Neuron (in vitro differentiated cells): ENCODE data around the gene EEF1G.

Experiments
- H2AFZ ChIP-seq: one replicate; pipeline ENCODE4 v1.6.1; 2013; ENCODE audit warnings: low read depth, mild to moderate bottlenecking, inconsistent platforms, low read length, moderate library complexity
- H3K27me3 ChIP-seq: one replicate; pipeline ENCODE4 v1.6.1; 2013; ENCODE audit warnings: low read length; ENCODE audit not compliant: insufficient read depth
- H3K36me3 ChIP-seq: one replicate; pipeline ENCODE4 v1.6.1; 2013; ENCODE audit warnings: low read length; ENCODE audit not compliant: insufficient read depth
- H3K4me1 ChIP-seq: one replicate; pipeline ENCODE4 v1.6.1; 2013; ENCODE audit warnings: low read length; ENCODE audit not compliant: insufficient read depth
- H3K4me3 ChIP-seq: 2 replicates; pipeline ENCODE4 v1.5.1; 2013; ENCODE audit warnings: mild to moderate bottlenecking, low read length, moderate library complexity
- H3K9me3 ChIP-seq: one replicate; pipeline ENCODE4 v1.6.1; 2013; ENCODE audit warnings: low read length

Gene EEF1G

DNA sequence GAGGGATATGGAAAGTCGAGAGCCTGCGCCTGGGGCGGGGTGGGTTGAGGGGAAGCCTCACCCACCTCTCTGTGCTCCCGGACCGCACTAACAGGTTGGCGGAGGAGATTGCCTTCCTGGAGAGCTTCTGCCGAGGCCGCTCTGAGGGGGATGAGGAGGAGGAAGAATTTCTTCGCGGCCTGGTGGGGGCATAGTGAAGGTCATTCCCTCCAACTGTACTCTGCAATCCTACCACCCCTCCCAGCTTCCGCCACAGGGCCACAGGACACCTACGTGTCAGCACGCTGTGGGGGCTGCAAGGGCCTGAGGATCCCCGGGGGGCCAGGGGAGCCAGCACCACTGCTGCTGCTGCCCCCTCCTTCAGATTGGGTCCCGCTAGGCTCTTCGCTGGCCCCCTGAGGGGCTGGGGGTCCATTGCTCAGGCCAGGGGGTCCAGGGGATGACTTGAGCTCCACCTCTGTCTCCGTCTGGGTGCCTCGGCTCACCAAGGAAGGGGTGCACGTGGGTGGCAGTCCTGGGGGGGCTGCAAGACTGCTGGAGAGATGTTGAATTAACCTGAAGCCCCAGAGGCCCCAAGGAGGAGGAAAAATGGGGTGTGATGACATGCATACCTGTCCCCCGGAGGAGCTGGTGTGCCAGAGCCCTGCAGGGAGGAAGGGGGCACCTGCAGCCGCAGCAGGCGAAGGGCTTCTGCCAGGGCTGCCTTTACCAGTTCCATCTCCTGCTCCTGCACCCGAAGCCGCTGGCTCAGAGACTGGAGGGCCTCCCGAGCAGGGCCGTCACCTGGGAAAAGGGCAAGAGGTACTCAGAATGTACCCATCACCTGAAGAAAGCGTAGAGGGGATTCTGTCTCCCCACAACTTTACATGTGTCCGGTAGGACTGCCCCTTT is 37.4 kb upstream of the EEF1G start:
- peaks cover under 1% of the 10 kb centered on the region for H3K36me3 ChIP-seq
- no peaks in the 10 kb centered on the region for H3K9me3 ChIP-seq
- peak overlapping the region; percentile 71 for H2AFZ ChIP-seq
- H3K4me1 ChIP-seq: peaks cover 19% of the 10 kb centered on the region
- peak overlapping the region; percentile 53 for H3K4me3 ChIP-seq
- H3K27me3 ChIP-seq: no peaks in the 10 kb centered on the region

DNA sequence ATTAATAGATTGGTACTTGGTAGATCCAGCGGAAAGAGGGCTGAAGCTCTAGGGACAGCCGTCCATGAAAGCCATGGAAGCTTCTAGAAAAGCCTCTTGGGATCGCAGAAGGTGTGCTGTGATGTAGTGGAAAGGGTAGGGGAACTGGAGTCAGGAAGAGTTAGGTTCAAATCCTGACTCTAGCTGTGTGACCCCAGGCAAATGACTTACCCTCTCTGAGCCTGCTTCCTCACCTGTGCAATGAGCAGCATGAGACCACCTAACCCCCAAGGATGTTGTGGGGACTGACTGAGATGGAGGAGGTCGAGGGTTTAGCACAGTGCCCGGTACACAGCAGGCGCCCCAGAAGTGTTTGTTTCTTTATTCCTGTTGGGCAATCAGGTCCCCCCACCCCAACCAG is 36.7 kb upstream of the EEF1G start:
- no peak overlapping the region for H3K4me3 ChIP-seq

DNA sequence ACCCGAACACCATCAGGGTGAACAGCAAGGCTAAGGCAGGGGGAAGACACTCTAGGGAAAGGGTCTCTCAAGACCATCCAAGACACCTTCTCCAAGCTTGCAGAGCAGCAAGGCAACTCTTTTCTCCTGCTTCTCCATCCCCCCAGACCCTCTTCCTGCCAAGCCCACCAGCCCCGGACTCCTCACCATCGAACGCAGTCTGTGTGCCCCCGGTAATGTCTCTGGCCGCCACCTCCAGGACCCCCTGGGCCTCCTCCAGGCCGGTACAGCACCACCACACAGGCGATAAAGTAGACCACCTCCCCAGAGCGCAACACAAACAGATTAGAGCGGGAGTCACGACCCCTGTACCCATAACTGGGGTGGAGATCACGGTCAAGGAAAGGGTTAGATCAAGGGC is 35.1 kb upstream of the EEF1G start:
- Histone ChIP-seq H3K36me3 (no peaks in the 10 kb centered on the region), H3K27me3 (no peaks in the 10 kb centered on the region), H2AFZ (no peak overlapping the region), H3K9me3 (no peaks in the 10 kb centered on the region), H3K4me3 (no peak overlapping the region), H3K4me1 (peaks cover 31% of the 10 kb centered on the region)

More for the DNA sequence above, 36.7 kb upstream of the EEF1G start:
- H3K36me3 ChIP-seq: no peaks in the 10 kb centered on the region
- no peak overlapping the region for H2AFZ ChIP-seq
- no peaks in the 10 kb centered on the region for H3K27me3 ChIP-seq
- H3K9me3 ChIP-seq: no peaks in the 10 kb centered on the region
- H3K4me1 ChIP-seq: peaks cover 19% of the 10 kb centered on the region

DNA sequence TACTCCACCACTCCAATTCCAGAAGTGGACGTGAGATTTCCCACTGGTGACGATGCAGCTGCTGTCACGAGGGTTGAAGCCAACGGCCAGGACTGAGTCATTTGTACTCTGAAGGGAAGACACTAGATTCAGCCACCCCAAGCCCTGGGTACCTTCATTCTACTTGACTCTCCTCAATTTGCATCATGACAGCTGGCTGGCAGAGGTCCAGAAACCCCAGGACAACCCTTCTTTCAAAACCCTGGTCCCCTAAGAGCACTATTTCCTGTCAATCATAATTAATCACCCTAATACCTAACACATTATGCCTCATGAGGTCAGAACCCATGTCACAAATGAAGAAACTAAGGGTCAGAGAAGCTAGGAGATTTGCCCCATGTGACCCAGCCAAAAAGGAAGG is 34.0 kb upstream of the EEF1G start:
- peaks cover 27% of the 10 kb centered on the region for H3K4me1 ChIP-seq
- H3K9me3 ChIP-seq: no peaks in the 10 kb centered on the region
- no peak overlapping the region for H2AFZ ChIP-seq
- no peak overlapping the region for H3K4me3 ChIP-seq
- no peaks in the 10 kb centered on the region for H3K36me3 ChIP-seq
- no peaks in the 10 kb centered on the region for H3K27me3 ChIP-seq

DNA sequence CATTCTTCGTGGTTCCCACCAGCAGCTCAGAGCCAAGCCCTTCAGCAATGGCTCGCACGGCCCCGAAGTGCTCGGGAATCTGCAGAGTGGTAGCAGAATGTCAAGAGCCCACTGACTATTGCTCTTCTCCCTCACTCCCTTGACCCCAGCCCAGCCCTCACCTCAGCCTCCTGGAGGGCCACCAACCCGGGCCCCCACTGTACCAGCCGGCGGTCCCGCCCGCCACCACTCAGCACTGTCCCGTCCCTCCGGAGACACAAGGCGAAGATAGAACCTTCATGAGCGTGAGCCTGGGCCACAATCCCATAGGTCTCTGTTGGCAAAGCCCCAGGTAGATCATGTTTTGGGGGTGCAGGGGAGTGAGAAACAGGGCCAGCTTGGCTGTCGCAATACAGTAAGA is 32.2 kb upstream of the EEF1G start:
- H3K4me3 ChIP-seq: no peak overlapping the region
- no peaks in the 10 kb centered on the region for H3K27me3 ChIP-seq
- H2AFZ ChIP-seq: no peak overlapping the region
- no peaks in the 10 kb centered on the region for H3K36me3 ChIP-seq
- H3K9me3 ChIP-seq: no peaks in the 10 kb centered on the region
- H3K4me1 ChIP-seq: peaks cover 17% of the 10 kb centered on the region

DNA sequence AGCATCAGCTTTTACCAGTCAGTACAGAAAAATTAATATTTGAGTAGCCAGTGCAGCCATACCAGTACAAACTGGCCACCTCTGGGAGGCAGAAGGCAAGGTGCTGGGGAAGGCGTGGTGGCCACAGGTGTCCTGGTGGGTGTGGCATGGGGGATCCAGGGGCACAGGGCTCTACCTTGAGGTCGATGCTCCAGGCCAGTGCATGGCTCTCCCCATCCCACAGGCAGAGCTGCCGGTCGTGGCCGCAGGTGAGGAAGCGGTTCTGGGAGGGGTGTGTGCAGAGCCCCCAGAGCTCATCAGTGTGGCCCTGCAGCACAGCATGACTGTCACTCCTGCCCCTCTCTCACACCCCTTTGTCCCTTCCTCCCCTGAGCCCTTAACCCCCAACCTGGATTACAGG is 31.8 kb upstream of the EEF1G start:
- Histone ChIP-seq H3K36me3 (no peaks in the 10 kb centered on the region), H3K4me1 (peaks cover 18% of the 10 kb centered on the region), H3K4me3 (no peak overlapping the region), H2AFZ (no peak overlapping the region), H3K27me3 (no peaks in the 10 kb centered on the region), H3K9me3 (no peaks in the 10 kb centered on the region)

DNA sequence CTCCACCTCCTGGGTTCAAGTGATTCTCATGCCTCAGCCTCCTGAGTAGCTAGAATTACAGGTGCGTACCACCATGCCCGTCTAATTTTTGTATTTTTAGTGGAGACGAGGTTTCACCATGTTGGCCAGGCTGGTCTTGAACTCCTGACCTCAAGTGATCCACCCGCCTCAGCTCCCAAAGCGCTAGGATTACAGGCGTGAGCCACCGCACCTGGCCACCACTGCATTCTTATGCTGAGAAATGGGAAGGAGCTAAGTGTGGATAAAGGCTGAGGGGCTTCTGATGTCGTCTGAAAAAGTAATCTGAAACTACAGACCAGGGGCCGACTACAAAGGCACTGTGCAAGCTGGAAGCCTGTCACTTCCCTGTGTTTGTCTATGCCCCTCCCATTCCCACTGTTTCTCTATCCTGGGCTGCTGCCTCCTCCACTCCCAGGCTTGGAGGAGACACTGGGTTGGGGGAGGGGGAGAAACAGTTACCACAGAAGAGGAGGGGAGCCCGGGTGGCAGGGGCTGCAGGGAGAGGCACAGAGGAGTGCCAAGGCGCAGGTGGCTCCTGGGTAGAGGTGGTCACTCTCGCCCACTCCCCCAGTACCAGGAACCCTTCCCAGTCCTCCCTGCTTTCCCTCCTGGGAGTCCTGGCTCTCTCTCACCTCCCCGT is 30.9 kb upstream of the EEF1G start:
- Histone ChIP-seq H3K4me1 (peaks cover 27% of the 10 kb centered on the region), H3K9me3 (no peaks in the 10 kb centered on the region), H3K36me3 (peaks cover 5% of the 10 kb centered on the region), H3K4me3 (no peak overlapping the region), H2AFZ (no peak overlapping the region), H3K27me3 (no peaks in the 10 kb centered on the region)

DNA sequence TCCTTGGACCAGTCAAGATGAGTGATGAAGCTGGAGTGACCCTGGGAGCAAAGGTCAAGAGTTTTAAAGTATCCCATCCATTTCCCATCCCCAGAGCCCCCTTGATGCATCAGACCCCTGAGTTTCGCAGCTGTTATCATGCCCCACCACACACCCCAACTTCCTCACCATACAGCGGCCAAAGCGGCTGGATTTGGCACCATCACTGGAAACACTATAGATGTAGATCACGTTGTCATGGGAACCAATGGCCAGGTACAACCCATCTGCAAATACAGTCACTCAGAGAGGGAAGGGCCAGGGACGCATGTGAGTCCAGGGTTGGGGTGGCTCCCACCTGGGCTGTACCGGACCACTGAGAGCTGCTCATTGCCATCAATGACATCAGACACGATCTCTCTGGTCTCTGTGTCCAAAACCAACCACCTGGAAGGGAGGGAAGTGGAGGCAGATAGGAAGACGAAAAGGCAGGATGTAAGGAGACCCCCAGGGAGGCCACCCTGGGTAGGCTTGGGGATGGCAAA is 30.1 kb upstream of the EEF1G start:
- Histone ChIP-seq H2AFZ (no peak overlapping the region), H3K4me3 (no peak overlapping the region), H3K27me3 (no peaks in the 10 kb centered on the region), H3K9me3 (no peaks in the 10 kb centered on the region), H3K4me1 (peaks cover 34% of the 10 kb centered on the region), H3K36me3 (peaks cover 12% of the 10 kb centered on the region)

DNA sequence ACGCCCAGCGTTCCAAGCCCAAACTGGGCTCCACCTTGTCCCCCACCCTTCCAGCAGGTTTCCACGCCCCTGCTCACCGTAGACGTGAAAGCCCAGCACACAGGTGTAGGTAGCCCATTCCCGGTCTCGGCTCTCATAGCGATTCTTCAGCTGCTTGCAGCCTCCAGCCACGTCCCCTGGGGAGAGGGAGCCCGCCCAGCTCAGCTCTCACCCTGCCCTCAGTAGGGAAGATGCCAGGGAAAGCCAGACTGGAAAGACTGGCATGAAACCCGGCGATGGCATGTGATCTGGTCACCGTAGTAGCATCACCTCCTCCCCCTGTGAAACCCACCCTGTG is 29.3 kb upstream of the EEF1G start:
- H3K27me3 ChIP-seq: no peaks in the 10 kb centered on the region
- no peak overlapping the region for H3K4me3 ChIP-seq

DNA sequence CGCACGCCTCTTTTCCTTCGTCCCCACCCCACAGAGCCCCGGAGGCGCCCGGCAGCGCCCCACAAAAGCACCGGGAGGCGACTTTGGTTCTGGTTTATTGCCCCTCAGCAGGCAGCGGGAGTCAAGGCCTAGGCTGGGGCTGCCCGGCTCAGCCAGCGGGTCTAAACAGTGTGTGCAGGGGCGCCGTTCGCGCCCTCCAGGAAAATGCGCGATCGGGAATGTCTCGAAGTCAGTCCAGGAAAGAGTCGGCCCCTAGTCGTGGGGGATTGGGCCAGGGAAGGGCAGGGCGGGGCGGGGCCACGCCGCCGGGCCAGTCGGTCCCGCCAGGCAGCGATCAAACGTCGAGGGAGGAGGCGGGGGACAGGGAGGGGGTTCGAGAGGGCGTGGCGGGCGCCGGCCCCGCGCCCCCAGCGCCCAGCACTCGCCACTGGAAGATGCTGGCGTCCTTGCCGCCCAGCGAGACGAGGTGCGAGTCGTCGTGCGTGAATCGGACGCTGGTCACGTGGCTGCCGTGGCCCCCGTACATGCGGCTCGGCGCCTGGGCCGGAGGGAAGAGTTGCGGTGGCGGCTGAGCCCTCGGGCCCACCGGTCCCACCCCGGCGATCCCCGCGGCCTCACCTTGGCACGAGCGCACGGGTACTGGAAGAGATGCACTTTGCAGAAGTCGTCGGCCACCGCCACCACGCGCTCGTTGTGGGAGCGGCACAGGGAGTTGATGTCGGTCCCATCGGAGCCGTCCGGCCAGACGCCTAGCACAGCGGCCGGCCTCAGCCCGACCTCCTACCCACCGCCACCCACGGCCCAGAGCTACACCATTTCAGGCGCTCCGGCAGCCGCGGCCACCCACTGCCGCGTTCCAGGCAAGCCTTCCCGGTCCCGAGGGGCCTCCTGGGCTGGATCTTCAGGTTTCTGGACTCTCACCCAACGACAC is 28.7 kb upstream of the EEF1G start:
- peaks cover 34% of the 10 kb centered on the region for H3K4me1 ChIP-seq
- peaks cover 27% of the 10 kb centered on the region for H3K36me3 ChIP-seq
- no peak overlapping the region for H2AFZ ChIP-seq
- no peaks in the 10 kb centered on the region for H3K27me3 ChIP-seq
- no peaks in the 10 kb centered on the region for H3K9me3 ChIP-seq
- peak overlapping the region; percentile 3 for H3K4me3 ChIP-seq

More for the DNA sequence above, 29.3 kb upstream of the EEF1G start:
- Histone ChIP-seq H3K4me1 (peaks cover 34% of the 10 kb centered on the region), H2AFZ (no peak overlapping the region), H3K9me3 (no peaks in the 10 kb centered on the region), H3K36me3 (peaks cover 20% of the 10 kb centered on the region)

DNA sequence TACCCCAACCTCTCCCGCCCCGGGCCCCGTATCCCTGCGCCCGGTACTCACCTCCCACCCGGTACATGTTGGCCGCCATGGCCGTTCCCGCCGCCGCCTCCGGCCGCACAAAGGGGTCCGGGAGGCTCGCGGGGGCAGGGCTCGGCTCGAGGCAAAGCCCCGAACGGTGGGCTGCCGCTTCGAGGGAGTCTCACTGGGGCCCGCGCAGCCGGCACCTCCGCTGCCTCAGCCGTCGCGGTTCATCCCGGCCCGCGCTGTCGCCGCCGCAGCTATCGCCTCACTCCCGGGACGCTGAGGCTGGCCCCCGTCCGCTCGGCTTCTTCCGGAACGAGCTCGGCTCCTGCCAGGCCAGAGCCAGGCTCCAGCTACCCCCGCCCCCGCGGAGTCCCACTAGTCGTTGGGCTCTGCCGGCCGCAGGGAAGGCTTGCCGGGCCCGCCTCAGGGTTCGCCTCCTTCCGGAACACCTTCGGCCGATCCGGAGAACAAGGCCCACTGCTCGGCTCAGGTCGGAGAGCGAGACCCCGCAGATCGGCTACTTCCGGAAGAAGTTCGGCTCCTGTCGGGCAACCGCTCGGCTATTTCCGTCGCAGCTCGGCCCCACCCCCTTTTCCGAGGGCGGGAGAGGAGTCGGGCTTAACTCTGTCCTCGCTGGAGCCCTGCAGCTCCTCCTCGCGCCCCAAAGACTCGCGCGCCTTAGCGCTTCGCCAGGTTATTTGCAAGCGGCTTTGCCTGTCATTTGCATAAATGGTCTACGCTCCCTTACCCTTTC is 27.9 kb upstream of the EEF1G start, which contains the start of gene MTA2:
Gene MTA2 (minus strand): TSS at position 494 of the 769 bp plus-strand sequence. CDS start 415 bp downstream, at position 79.
- Histone ChIP-seq H2AFZ (peak within 1 kb of the TSS; percentile 38), H3K4me3 (peak within 1 kb of the TSS; percentile 83), H3K36me3 (peaks cover 32% of the 10 kb centered on the region), H3K9me3 (no peaks in the 10 kb centered on the region), H3K27me3 (no peaks in the 10 kb centered on the region), H3K4me1 (peaks cover 34% of the 10 kb centered on the region)

DNA sequence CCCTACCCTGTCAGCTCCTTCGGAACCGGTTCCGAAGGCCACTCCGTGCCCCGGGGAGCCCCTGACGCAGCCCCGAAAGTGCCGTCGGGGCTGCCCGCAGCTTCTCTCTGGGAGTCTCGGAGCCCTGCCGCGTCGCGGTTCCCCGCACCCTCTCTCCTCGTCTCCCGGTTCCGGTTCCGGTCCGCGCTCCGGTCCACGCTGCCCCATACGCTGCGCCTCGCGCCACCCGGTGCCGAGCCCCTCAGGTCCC is 27.4 kb upstream of the EEF1G start:
- Histone ChIP-seq H3K4me1 (peaks cover 34% of the 10 kb centered on the region), H3K4me3 (peak overlapping the region; percentile 83), H3K36me3 (peaks cover 37% of the 10 kb centered on the region)

More for the DNA sequence above, 27.4 kb upstream of the EEF1G start:
- Histone ChIP-seq H2AFZ (peak overlapping the region; percentile 38), H3K9me3 (no peaks in the 10 kb centered on the region), H3K27me3 (no peaks in the 10 kb centered on the region)
